Adrenal gland (tissue), 5 donors: ENCODE measurements around the gene KLK3.
A peak's percentile ranks its signal among the peaks of the same experiment; 100 is the strongest.

Experiments
- POLR2A ChIP-seq, 2 donors: fragments of 450-650 bp; IDR thresholded peaks; one replicate each; pipeline ENCODE4 v1.6.1; 2017; ENCODE audit warnings: antibody characterized with exemption in 2 of 2, mild to moderate bottlenecking in 2 of 2, moderate library complexity in 1 of 2
- TF ChIP-seq, protein P1 (sequence below), 6 experiments: fragments of 450-650 bp in 4 of 6; fragments of 200-600 bp in 2 of 6; sonication (generic) in 1 of 6; IDR thresholded peaks; 1 replicate in 5 of 6; 2 replicates in 1 of 6; pipeline versions ENCODE4 v1.5.1 to v1.8.0; 2016 to 2021; ENCODE audit warnings: antibody characterized with exemption in 6 of 6, mild to moderate bottlenecking in 2 of 6, moderate library complexity in 1 of 6
- donor health status: DM: no; HTN: no; CAD: no.

DNA sequence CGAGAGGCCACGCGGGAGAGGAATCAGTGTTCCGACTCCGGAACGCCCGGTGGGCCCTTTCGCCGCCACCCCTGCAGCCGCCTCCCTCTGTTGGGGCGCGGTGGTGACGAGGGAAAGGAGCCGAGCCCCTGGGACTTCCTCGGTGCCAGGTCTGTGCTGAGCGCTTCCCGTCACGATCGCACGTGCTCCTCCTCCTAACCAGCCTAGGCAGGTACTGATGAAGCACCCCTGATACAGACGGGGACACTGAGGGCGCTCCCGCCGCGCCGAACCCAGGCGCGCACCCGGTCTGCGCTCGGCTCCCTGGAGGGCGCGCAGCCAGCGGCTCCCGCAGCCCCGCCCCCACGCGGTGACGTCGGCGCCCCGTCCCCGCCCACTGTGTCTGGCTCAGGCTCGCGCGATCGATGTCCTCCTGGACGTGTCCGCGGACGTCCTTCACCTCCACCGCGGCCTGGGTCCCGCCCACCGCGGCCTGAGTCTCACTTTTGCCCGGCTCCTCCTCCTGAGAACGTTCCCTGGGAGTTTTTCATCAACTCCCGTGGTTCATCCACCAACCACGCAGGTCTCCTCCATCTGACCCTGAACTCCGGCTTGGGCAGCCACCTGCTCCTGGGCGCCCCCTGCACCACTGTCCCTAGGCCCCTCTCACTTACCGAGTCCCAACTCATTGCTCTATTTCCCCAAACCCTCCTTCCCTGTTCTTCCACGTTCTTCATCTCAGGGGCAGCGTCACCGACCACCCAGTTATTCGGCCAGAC, 18.8 kb upstream of the KLK3 start:
- TF ChIP-seq, protein P1, sequence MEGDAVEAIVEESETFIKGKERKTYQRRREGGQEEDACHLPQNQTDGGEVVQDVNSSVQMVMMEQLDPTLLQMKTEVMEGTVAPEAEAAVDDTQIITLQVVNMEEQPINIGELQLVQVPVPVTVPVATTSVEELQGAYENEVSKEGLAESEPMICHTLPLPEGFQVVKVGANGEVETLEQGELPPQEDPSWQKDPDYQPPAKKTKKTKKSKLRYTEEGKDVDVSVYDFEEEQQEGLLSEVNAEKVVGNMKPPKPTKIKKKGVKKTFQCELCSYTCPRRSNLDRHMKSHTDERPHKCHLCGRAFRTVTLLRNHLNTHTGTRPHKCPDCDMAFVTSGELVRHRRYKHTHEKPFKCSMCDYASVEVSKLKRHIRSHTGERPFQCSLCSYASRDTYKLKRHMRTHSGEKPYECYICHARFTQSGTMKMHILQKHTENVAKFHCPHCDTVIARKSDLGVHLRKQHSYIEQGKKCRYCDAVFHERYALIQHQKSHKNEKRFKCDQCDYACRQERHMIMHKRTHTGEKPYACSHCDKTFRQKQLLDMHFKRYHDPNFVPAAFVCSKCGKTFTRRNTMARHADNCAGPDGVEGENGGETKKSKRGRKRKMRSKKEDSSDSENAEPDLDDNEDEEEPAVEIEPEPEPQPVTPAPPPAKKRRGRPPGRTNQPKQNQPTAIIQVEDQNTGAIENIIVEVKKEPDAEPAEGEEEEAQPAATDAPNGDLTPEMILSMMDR (IDR thresholded peaks at IDR 0.05), result no peak
- TF ChIP-seq POLR2A (IDR thresholded peaks at IDR 0.05), result peak; percentile 80 to 83
